HG03378 (cell line): ENCODE measurements around the gene KCNK18.
"Not testable (repeated sequence)": the region's sequence is repeated elsewhere in the genome, so short reads cannot be mapped to it uniquely, and the experiment has no call there.

Source experiments
- ATAC-seq: cut with Tn5 transposase; IDR thresholded peaks from one replicate; pipeline ENCODE4 v1.9.1; 2021; ENCODE audit warnings: mild to moderate bottlenecking, moderate library complexity; ENCODE audit not compliant: unreplicated experiment

Gene KCNK18

GRCh38 chr10:117218654-117219053, 21.4 kb downstream of the KCNK18 start:
- ATAC-seq = no peak

GRCh38 chr10:117221156-117221711, 23.9 kb downstream of the KCNK18 start:
- no peak for ATAC-seq

- no peak for ATAC-seq
Observed at GRCh38 chr10:117222552-117222951, 25.3 kb downstream of the KCNK18 start.

GRCh38 chr10:117222976-117223692, 25.8 kb downstream of the KCNK18 start:
- ATAC-seq = no peak

- ATAC-seq = no peak
Observed at GRCh38 chr10:117223693-117224430, 26.6 kb downstream of the KCNK18 start.

GRCh38 chr10:117224881-117225280, 27.6 kb downstream of the KCNK18 start:
- ATAC-seq = no peak

- peak; percentile 59 for ATAC-seq
Observed at GRCh38 chr10:117226813-117227451, 29.6 kb downstream of the KCNK18 start.

- ATAC-seq = no peak
Observed at GRCh38 chr10:117228210-117228609, 30.9 kb downstream of the KCNK18 start.

GRCh38 chr10:117230107-117230506, 32.8 kb downstream of the KCNK18 start:
- not testable (repeated sequence) for ATAC-seq

GRCh38 chr10:117237401-117237991, 40.2 kb downstream of the KCNK18 start:
- no peak for ATAC-seq

- no peak for ATAC-seq
Observed at GRCh38 chr10:117239051-117239450, 41.8 kb downstream of the KCNK18 start.

GRCh38 chr10:117239721-117240620, 42.7 kb downstream of the KCNK18 start:
- no peak for ATAC-seq

- ATAC-seq = no peak
Observed at GRCh38 chr10:117240621-117241529, 43.6 kb downstream of the KCNK18 start, which contains the start of gene SLC18A2. Gene SLC18A2 (plus strand): TSS chr10:117241114. CDS start chr10:117241694, 580 bp downstream.

GRCh38 chr10:117241541-117242462, 44.5 kb downstream of the KCNK18 start:
- ATAC-seq = no peak

GRCh38 chr10:117242463-117242832, 45.2 kb downstream of the KCNK18 start:
- ATAC-seq = no peak

- ATAC-seq = no peak
Observed at GRCh38 chr10:117246997-117247671, 49.8 kb downstream of the KCNK18 start.

- ATAC-seq = no peak
Observed at GRCh38 chr10:117248750-117249465, 51.6 kb downstream of the KCNK18 start.
